HEK293 (cell line): ENCODE measurements around the gene TCF12.

Experiments
- CTCF ChIA-PET: fragments of 350-600 bp; formaldehyde crosslinking; extraction: SDS; loops from one replicate; lab custom pipeline; 2021; ENCODE audit warnings: antibody characterized with exemption; lab: Yijun Ruan, JAX
- POLR2A ChIA-PET: fragments of 300-600 bp; formaldehyde crosslinking; extraction: SDS; loops from one replicate; lab custom pipeline; 2020; ENCODE audit warnings: antibody characterized with exemption, inconsistent platforms; lab: Yijun Ruan, JAX
- H3K27ac ChIP-seq: fragments of 200-500 bp; sonication (Bioruptor generic); 2 replicates; pipeline ENCODE4 v1.5.1; 2014; ENCODE audit warnings: low read depth, low read length, control low read depth, inconsistent platforms; ENCODE audit errors: extremely low read depth
- H3K36me3 ChIP-seq, 2 experiments: fragments of 200-500 bp in 1 of 2; sonication (Bioruptor generic) in 1 of 2; 1 replicate in 1 of 2; 2 replicates in 1 of 2; pipeline ENCODE4 v1.5.1; 2014 to 2017; ENCODE audit warnings: inconsistent platforms in 2 of 2, low read length in 2 of 2; ENCODE audit not compliant: control insufficient read depth in 2 of 2, insufficient read depth in 1 of 2
- H3K4me1 ChIP-seq: fragments of 200-500 bp; sonication (Bioruptor generic); 2 replicates; pipeline ENCODE4 v1.5.1; 2014; ENCODE audit warnings: mild to moderate bottlenecking, low read length, inconsistent platforms; ENCODE audit not compliant: control insufficient read depth, insufficient read depth
- H3K4me3 ChIP-seq: 2 replicates; pipeline ENCODE4 v1.5.1; 2011; ENCODE audit warnings: low read depth, mild to moderate bottlenecking, control low read depth, low read length, moderate library complexity
- H3K9me3 ChIP-seq: fragments of 200-500 bp; sonication (Bioruptor generic); 2 replicates; pipeline ENCODE4 v1.5.1; 2014; ENCODE audit warnings: low read depth, low read length, inconsistent platforms; ENCODE audit not compliant: control insufficient read depth, insufficient read depth
- PRDM2 ChIP-seq: fragments of 450-650 bp; formaldehyde crosslinking; IDR thresholded peaks from 2 replicates; pipeline ENCODE4 v1.5.1; 2016; ENCODE audit warnings: missing biosample characterization, missing genetic modification characterization, borderline replicate concordance
- ZBTB26 ChIP-seq: fragments of 450-650 bp; formaldehyde crosslinking; optimal IDR thresholded peaks from 2 replicates; pipeline ENCODE3; 2016; ENCODE audit warnings: missing biosample characterization, mild to moderate bottlenecking, missing genetic modification characterization
- ZNF140 ChIP-seq: fragments of 450-650 bp; formaldehyde crosslinking; IDR thresholded peaks from 2 replicates; pipeline ENCODE4 v1.5.1; 2016; ENCODE audit warnings: missing biosample characterization, missing genetic modification characterization
- ZNF248 ChIP-seq: fragments of 450-650 bp; formaldehyde crosslinking; IDR thresholded peaks from 2 replicates; pipeline ENCODE4 v1.5.1; 2017; ENCODE audit warnings: missing biosample characterization, missing genetic modification characterization
- ZNF449 ChIP-seq: fragments of 450-650 bp; formaldehyde crosslinking; IDR thresholded peaks from 2 replicates; pipeline ENCODE4 v1.5.1; 2017; ENCODE audit warnings: missing biosample characterization, mild to moderate bottlenecking, missing genetic modification characterization, moderate library complexity
- ZNF600 ChIP-seq: fragments of 450-650 bp; formaldehyde crosslinking; IDR thresholded peaks from 2 replicates; pipeline ENCODE4 v1.5.1; 2016; ENCODE audit warnings: missing biosample characterization, missing genetic modification characterization
- ZNF610 ChIP-seq: fragments of 450-650 bp; formaldehyde crosslinking; IDR thresholded peaks from 2 replicates; pipeline ENCODE4 v1.5.1; 2016; ENCODE audit warnings: missing biosample characterization, missing genetic modification characterization, borderline replicate concordance
- ZNF639 ChIP-seq: fragments of 450-650 bp; formaldehyde crosslinking; IDR thresholded peaks from 2 replicates; pipeline ENCODE4 v1.5.1; 2016; ENCODE audit warnings: missing biosample characterization, missing genetic modification characterization
- ZNF707 ChIP-seq: fragments of 450-650 bp; formaldehyde crosslinking; IDR thresholded peaks from 2 replicates; pipeline ENCODE4 v1.5.1; 2016; ENCODE audit warnings: missing biosample characterization, missing genetic modification characterization
- ZSCAN4 ChIP-seq: fragments of 450-650 bp; formaldehyde crosslinking; IDR thresholded peaks from 2 replicates; pipeline ENCODE4 v1.5.1; 2017; ENCODE audit warnings: missing biosample characterization, missing genetic modification characterization

TCF12 gene

GRCh38 chr15:57215881-57216280 is 297.4 kb downstream of the TCF12 start:
- Histone ChIP-seq H3K4me3 (no peak overlapping the region), H3K27ac (no peak overlapping the region)
- POLR2A ChIA-PET: interaction anchor here (0.6 kb wide), 1 partner anchor 112 kb away, joined by 3 read pairs; no protein-coding TSS in a partner anchor

More at GRCh38 chr15:57215881-57216280, 297.4 kb downstream of the TCF12 start:
- CTCF ChIA-PET: no interaction called here
- Histone ChIP-seq H3K4me1 (peaks cover 17% of the 10 kb centered on the region; the same call in 1 of the 2 replicates), H3K9me3 (no peaks in the 10 kb centered on the region), H3K36me3 (no peaks in the 10 kb centered on the region)
- TF ChIP-seq ZBTB26 (no peak), ZNF140 (no peak), ZSCAN4 (tag by site-specific recombination) (no peak), ZNF707 (tag by site-specific recombination) (no peak), PRDM2 (tag by site-specific recombination) (no peak), ZNF600 (tag by site-specific recombination) (no peak), ZNF639 (tag by site-specific recombination) (no peak), ZNF610 (tag by site-specific recombination) (no peak), ZNF449 (no peak), ZNF248 (tag by site-specific recombination) (no peak)
